HepG2 (cell line): ENCODE data around the gene MACROH2A1.

ENCODE experiments used
- EZH2 ChIP-seq: conservative IDR thresholded peaks from 2 replicates; pipeline ENCODE4 v1.6.1; 2012; ENCODE audit warnings: mild to moderate bottlenecking, low read depth, low read length, moderate library complexity
- HHEX ChIP-seq: IDR thresholded peaks from 2 replicates; pipeline ENCODE4 v1.6.1; 2016; ENCODE audit warnings: control low read depth
- NFRKB ChIP-seq: fragments of 450-650 bp; IDR thresholded peaks from 2 replicates; pipeline ENCODE4 v1.6.1; 2017
- NR2F1 ChIP-seq, 2 experiments: fragments of 450-650 bp in 1 of 2; formaldehyde crosslinking in 1 of 2; IDR thresholded peaks; 2 replicates each; pipeline versions ENCODE4 v1.5.0 to v1.6.1; 2016 to 2020; ENCODE audit warnings: mild to moderate bottlenecking in 1 of 2, missing compliant biosample characterization in 1 of 2, missing genetic modification reagents in 1 of 2, moderate library complexity in 1 of 2
- ZNF12 ChIP-seq: sonication (generic); formaldehyde crosslinking; IDR thresholded peaks from 2 replicates; pipeline ENCODE4 v1.5.0; 2020; ENCODE audit warnings: missing genetic modification reagents
- TF ChIP-seq, protein P1 (sequence below): sonication (generic); IDR thresholded peaks from 2 replicates; pipeline ENCODE4 v1.6.1; 2016; ENCODE audit warnings: low read depth, borderline replicate concordance
- TF ChIP-seq, protein P2 (sequence below), 2 experiments: IDR thresholded peaks; 2 replicates each; pipeline ENCODE4 v1.6.1; 2011 to 2012; ENCODE audit warnings: low read length in 2 of 2, borderline replicate concordance in 1 of 2, low read depth in 1 of 2, mild to moderate bottlenecking in 1 of 2, moderate library complexity in 1 of 2
- TF ChIP-seq, protein P3 (sequence below): sonication (generic); formaldehyde crosslinking; IDR thresholded peaks from 2 replicates; pipeline ENCODE4 v1.5.0; 2020; ENCODE audit warnings: mild to moderate bottlenecking, missing genetic modification reagents, moderate library complexity

DNA sequence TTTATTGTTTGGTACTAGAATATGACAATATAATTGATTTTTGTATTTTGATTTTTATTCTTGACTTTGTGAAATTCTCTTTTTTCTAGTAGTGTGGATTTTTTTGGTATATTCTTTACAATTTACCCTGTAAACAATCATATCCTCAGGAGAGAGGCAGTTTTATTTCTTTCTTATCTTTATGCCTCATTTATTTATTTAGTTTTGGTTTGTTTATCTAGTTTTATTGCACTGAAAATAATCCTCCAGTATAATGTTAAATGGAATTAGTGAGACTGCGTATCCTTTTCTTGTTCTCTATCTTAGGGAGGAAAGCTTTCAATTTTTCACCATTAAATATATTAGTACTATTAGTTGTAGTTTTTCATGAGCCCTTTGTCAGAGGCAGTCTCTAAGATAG is 109.4 kb downstream of the MACROH2A1 start:
- TF ChIP-seq, protein P1, sequence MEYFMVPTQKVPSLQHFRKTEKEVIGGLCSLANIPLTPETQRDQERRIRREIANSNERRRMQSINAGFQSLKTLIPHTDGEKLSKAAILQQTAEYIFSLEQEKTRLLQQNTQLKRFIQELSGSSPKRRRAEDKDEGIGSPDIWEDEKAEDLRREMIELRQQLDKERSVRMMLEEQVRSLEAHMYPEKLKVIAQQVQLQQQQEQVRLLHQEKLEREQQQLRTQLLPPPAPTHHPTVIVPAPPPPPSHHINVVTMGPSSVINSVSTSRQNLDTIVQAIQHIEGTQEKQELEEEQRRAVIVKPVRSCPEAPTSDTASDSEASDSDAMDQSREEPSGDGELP = no peak
- no peak for TF ChIP-seq HHEX (CRISPR knock-in tag)
- TF ChIP-seq, protein P2, sequence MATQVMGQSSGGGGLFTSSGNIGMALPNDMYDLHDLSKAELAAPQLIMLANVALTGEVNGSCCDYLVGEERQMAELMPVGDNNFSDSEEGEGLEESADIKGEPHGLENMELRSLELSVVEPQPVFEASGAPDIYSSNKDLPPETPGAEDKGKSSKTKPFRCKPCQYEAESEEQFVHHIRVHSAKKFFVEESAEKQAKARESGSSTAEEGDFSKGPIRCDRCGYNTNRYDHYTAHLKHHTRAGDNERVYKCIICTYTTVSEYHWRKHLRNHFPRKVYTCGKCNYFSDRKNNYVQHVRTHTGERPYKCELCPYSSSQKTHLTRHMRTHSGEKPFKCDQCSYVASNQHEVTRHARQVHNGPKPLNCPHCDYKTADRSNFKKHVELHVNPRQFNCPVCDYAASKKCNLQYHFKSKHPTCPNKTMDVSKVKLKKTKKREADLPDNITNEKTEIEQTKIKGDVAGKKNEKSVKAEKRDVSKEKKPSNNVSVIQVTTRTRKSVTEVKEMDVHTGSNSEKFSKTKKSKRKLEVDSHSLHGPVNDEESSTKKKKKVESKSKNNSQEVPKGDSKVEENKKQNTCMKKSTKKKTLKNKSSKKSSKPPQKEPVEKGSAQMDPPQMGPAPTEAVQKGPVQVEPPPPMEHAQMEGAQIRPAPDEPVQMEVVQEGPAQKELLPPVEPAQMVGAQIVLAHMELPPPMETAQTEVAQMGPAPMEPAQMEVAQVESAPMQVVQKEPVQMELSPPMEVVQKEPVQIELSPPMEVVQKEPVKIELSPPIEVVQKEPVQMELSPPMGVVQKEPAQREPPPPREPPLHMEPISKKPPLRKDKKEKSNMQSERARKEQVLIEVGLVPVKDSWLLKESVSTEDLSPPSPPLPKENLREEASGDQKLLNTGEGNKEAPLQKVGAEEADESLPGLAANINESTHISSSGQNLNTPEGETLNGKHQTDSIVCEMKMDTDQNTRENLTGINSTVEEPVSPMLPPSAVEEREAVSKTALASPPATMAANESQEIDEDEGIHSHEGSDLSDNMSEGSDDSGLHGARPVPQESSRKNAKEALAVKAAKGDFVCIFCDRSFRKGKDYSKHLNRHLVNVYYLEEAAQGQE (IDR thresholded peaks at IDR 0.05; ENCODE audit: borderline replicate concordance in 1 of 2, low read depth in 1 of 2, low read length in 2 of 2) = no peak
- TF ChIP-seq EZH2 = no peak
- TF ChIP-seq, protein P3, sequence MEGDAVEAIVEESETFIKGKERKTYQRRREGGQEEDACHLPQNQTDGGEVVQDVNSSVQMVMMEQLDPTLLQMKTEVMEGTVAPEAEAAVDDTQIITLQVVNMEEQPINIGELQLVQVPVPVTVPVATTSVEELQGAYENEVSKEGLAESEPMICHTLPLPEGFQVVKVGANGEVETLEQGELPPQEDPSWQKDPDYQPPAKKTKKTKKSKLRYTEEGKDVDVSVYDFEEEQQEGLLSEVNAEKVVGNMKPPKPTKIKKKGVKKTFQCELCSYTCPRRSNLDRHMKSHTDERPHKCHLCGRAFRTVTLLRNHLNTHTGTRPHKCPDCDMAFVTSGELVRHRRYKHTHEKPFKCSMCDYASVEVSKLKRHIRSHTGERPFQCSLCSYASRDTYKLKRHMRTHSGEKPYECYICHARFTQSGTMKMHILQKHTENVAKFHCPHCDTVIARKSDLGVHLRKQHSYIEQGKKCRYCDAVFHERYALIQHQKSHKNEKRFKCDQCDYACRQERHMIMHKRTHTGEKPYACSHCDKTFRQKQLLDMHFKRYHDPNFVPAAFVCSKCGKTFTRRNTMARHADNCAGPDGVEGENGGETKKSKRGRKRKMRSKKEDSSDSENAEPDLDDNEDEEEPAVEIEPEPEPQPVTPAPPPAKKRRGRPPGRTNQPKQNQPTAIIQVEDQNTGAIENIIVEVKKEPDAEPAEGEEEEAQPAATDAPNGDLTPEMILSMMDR (CRISPR knock-in tag) = no peak
- TF ChIP-seq NR2F1 (CRISPR knock-in tag; IDR thresholded peaks at IDR 0.05) = no peak
- no peak for TF ChIP-seq NFRKB
- no peak for TF ChIP-seq ZNF12
